Anterior cingulate cortex (tissue), 58 donors: ENCODE results near the gene NAT14.
A peak's percentile ranks its signal among the peaks of the same experiment; 100 is the strongest.
"Not testable (repeated sequence)": the region's sequence is repeated elsewhere in the genome, so short reads cannot be mapped to it uniquely, and the experiment has no call there.

Experiments used
- DNase-seq, 58 donors: peaks; one replicate each; lab custom pipeline; 2025; lab: John Stamatoyannopoulos, UW

NAT14 gene

GRCh38 chr19:55495646-55496349 is 10.8 kb downstream of the NAT14 start:
- no peak for DNase-seq

GRCh38 chr19:55496820-55497219 is 11.8 kb downstream of the NAT14 start:
- not testable (repeated sequence) for DNase-seq

GRCh38 chr19:55497763-55498162 is 12.8 kb downstream of the NAT14 start:
- DNase-seq = no peak

GRCh38 chr19:55498246-55498840 is 13.4 kb downstream of the NAT14 start:
- no peak for DNase-seq

- no peak for DNase-seq
These were observed 15.5 kb downstream of the NAT14 start for GRCh38 chr19:55500368-55500952.

GRCh38 chr19:55502197-55502952 is 17.4 kb downstream of the NAT14 start:
- DNase-seq = no peak

- no peak for DNase-seq
These were observed 18.1 kb downstream of the NAT14 start for GRCh38 chr19:55503157-55503501.

GRCh38 chr19:55503502-55504251 is 18.7 kb downstream of the NAT14 start:
- DNase-seq = peak; percentile 51 to 98 (median 92)

GRCh38 chr19:55504252-55504603 is 19.2 kb downstream of the NAT14 start:
- no peak for DNase-seq

- no peak for DNase-seq
These were observed 20.0 kb downstream of the NAT14 start for GRCh38 chr19:55504981-55505380.

- DNase-seq = no peak
These were observed 23.1 kb downstream of the NAT14 start for GRCh38 chr19:55508120-55508519.

GRCh38 chr19:55516878-55517620 is 32.1 kb downstream of the NAT14 start:
- peak; percentile 34 to 96 (median 87) for DNase-seq

- DNase-seq = no peak
These were observed 34.7 kb downstream of the NAT14 start for GRCh38 chr19:55519451-55520311.

- DNase-seq = no peak
These were observed 35.8 kb downstream of the NAT14 start for GRCh38 chr19:55520691-55521292.

- DNase-seq = no peak
These were observed 40.5 kb downstream of the NAT14 start for GRCh38 chr19:55525289-55526101.

GRCh38 chr19:55526216-55527196 is 41.5 kb downstream of the NAT14 start:
- peak in 6 of 58 donors; percentile 1 to 23 (median 8) for DNase-seq
